PFSK-1 (cell line): ENCODE measurements around the gene BRIX1.

ENCODE experiments used
- FOXP2 ChIP-seq: optimal IDR thresholded peaks from 2 replicates; pipeline ENCODE3; 2011; ENCODE audit warnings: borderline replicate concordance, control low read depth, inconsistent platforms; ENCODE audit not compliant: insufficient read depth; ENCODE audit errors: extremely low read length, extremely low read depth
- POLR2AphosphoS5 ChIP-seq: IDR thresholded peaks from 2 replicates; pipeline ENCODE4 v1.6.1; 2012; ENCODE audit warnings: low read depth, mild to moderate bottlenecking, control low read depth, low read length, moderate library complexity
- SIN3A ChIP-seq: IDR thresholded peaks from 2 replicates; pipeline ENCODE4 v1.6.1; 2012; ENCODE audit warnings: mild to moderate bottlenecking, low read length, moderate library complexity, borderline replicate concordance; ENCODE audit not compliant: insufficient read depth
- TAF1 ChIP-seq: IDR thresholded peaks from 2 replicates; pipeline ENCODE4 v1.6.1; 2012; ENCODE audit warnings: low read length, control low read depth, borderline replicate concordance; ENCODE audit not compliant: insufficient read depth

DNA sequence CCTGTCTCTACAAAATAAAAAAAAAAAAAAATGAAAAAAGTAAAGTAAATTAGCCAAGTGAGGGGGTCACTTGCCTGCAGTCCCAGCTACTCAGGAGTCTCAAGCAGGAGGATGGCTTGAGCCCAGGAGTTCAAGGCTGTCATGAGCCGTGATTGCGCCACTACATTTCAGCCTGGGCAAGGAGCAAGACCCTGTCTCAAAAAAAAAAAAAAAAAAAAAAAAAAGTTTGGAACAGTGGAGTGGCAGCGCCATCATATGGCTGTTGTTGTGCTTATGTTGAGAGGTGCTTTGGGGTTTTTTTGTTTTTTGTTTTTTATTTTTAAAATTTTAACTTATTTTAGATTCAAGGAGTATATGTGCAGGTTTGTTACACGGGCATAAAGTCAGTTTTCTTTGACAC lies 3.6 kb downstream of the BRIX1 start:
- TF ChIP-seq TAF1 (no peak), POLR2AphosphoS5 (no peak), SIN3A (no peak), FOXP2 (no peak)
